HG03439 (cell line): ENCODE data around the gene MRGPRE.

Source experiments
- ATAC-seq: cut with Tn5 transposase; IDR thresholded peaks from one replicate; pipeline ENCODE4 v1.9.1; 2021; ENCODE audit warnings: mild to moderate bottlenecking, moderate library complexity; ENCODE audit not compliant: unreplicated experiment

Gene MRGPRE

GRCh38 chr11:3181725-3182461 lies 50.3 kb downstream of the MRGPRE start:
- ATAC-seq: no peak

- no peak for ATAC-seq
Observed at GRCh38 chr11:3180869-3181268, 51.3 kb downstream of the MRGPRE start.

GRCh38 chr11:3178349-3178748 lies 53.9 kb downstream of the MRGPRE start:
- ATAC-seq: no peak

- ATAC-seq: no peak
Observed at GRCh38 chr11:3177931-3178330, 54.3 kb downstream of the MRGPRE start.
